IPS-15b (cell line): ENCODE data around the gene CNTN3.

Experiments used
- H3K27me3 ChIP-seq: one replicate; pipeline ENCODE4 v1.6.1; 2013; ENCODE audit warnings: low read length; ENCODE audit not compliant: control insufficient read depth, insufficient read depth
- H3K36me3 ChIP-seq: one replicate; pipeline ENCODE4 v1.6.1; 2013; ENCODE audit warnings: low read length; ENCODE audit not compliant: control insufficient read depth, insufficient read depth
- H3K4me1 ChIP-seq: one replicate; pipeline ENCODE4 v1.6.1; 2013; ENCODE audit warnings: mild to moderate bottlenecking, low read length; ENCODE audit not compliant: control insufficient read depth, insufficient read depth
- H3K4me3 ChIP-seq: one replicate; pipeline ENCODE4 v1.5.1; 2013; ENCODE audit warnings: low read depth, low read length
- H3K9ac ChIP-seq: one replicate; pipeline ENCODE4 v1.6.1; 2013; ENCODE audit warnings: low read depth, mild to moderate bottlenecking, low read length
- H3K9me3 ChIP-seq: one replicate; pipeline ENCODE4 v1.6.1; 2013; ENCODE audit warnings: mild to moderate bottlenecking, low read length; ENCODE audit not compliant: control insufficient read depth, insufficient read depth

CNTN3 gene

DNA sequence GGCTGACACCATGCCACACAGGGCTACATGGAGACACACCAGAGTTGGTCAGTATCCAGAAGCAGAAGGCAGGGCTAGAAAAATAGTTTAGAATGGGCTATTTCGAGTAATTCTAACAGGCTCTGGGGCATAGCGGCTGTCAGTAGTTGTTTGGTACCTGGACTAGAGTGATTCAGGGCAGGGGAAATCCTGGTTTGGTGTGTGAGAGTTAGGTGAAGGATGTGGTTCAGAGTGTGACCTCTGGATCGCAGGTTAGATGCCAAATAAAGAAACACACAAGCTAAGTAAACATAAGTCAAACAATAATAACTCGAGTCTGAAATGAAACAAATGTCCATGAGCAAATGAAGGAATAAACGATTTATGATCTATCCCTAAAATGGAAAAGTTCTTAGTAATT is 31.5 kb downstream of the CNTN3 start:
- H3K9me3 ChIP-seq = no peaks in the 10 kb centered on the region
- no peaks in the 10 kb centered on the region for H3K36me3 ChIP-seq
- no peaks in the 10 kb centered on the region for H3K27me3 ChIP-seq
- H3K4me3 ChIP-seq = no peak overlapping the region
- no peak overlapping the region for H3K9ac ChIP-seq
- H3K4me1 ChIP-seq = no peaks in the 10 kb centered on the region

DNA sequence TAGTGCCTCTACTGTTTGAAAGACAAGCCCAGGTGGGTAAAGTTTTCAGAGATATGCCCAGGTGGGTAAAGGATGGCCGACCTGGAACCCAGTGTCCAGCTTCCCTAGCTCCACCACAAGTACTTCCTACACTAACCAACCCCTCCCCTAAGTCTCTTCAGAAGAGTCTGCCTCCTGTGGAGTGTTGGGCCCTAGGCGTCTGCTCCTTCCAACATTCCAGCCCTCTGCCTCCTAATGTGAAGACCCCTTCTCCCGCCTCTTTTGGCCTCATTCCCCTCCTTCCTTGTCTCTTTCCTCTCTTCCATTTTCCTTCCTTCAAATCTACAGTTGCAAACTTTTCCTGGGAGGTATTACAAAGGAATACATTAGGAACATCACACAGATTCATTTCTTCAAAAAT is 38.6 kb downstream of the CNTN3 start:
- no peaks in the 10 kb centered on the region for H3K9me3 ChIP-seq
- H3K27me3 ChIP-seq = no peaks in the 10 kb centered on the region
- H3K4me3 ChIP-seq = no peak overlapping the region
- no peaks in the 10 kb centered on the region for H3K36me3 ChIP-seq
- H3K4me1 ChIP-seq = no peaks in the 10 kb centered on the region
- no peak overlapping the region for H3K9ac ChIP-seq

DNA sequence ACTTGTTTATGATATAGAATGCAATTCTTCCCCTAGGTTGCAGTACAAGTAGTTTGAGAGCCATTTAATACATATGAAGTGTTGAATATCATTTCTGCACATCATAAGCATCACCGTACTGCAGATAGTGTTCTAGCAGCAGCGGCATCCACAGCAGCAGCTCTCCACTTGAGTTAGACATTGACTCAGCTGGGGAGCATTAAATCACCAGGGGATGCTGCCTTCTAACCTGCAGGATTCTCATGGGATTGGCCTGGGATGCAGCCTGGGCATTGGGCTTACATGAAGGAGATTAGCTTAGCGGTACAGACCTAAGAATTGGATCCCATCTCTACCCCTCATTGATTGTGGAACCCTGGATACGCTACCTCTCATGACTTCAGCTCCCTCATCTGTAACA is 43.3 kb downstream of the CNTN3 start:
- Histone ChIP-seq H3K27me3 (no peaks in the 10 kb centered on the region), H3K36me3 (no peaks in the 10 kb centered on the region), H3K4me3 (no peak overlapping the region)

More for the DNA sequence above, 43.3 kb downstream of the CNTN3 start:
- no peaks in the 10 kb centered on the region for H3K4me1 ChIP-seq
- no peaks in the 10 kb centered on the region for H3K9me3 ChIP-seq
- H3K9ac ChIP-seq = no peak overlapping the region
